Neural progenitor cell (in vitro differentiated cells): ENCODE data around the gene KLHL17. TPM values are rescaled to one million over a fixed set of nuclear protein-coding genes. Genes with fewer than 3 reads are reported as not detected.
A peak's percentile ranks its signal among the peaks of the same experiment; 100 is the strongest.

Experiments
- DNase-seq: peaks from one replicate; pipeline ENCODE4 v3.0.0-alpha.2; 2016; ENCODE audit warnings: low spot score
- H2AFZ ChIP-seq: fragments of 200-600 bp; sonication (generic); replicated peaks from 2 replicates; pipeline ENCODE4 v1.6.1; 2016; ENCODE audit warnings: antibody characterized with exemption
- H3F3A ChIP-seq: fragments of 200-600 bp; sonication (generic); 2 replicates; pipeline ENCODE4 v1.6.1; 2016; ENCODE audit warnings: antibody characterized with exemption, low read depth
- H3K27ac ChIP-seq: fragments of 200-600 bp; sonication (generic); 2 replicates; pipeline ENCODE4 v1.5.1; 2016; ENCODE audit warnings: mild to moderate bottlenecking
- H3K27me3 ChIP-seq: fragments of 200-600 bp; sonication (generic); 2 replicates; pipeline ENCODE4 v1.6.1; 2016; ENCODE audit warnings: mild to moderate bottlenecking, moderate library complexity
- H3K36me3 ChIP-seq: fragments of 200-600 bp; sonication (generic); 2 replicates; pipeline ENCODE4 v1.5.1; 2016
- H3K4me1 ChIP-seq: fragments of 200-600 bp; sonication (generic); 2 replicates; pipeline ENCODE4 v1.6.1; 2016; ENCODE audit warnings: mixed run types
- H3K4me2 ChIP-seq: fragments of 200-600 bp; sonication (generic); 2 replicates; pipeline ENCODE4 v1.6.1; 2016
- H3K4me3 ChIP-seq: fragments of 200-600 bp; sonication (generic); 2 replicates; pipeline ENCODE4 v1.5.1; 2016
- H3K79me2 ChIP-seq: fragments of 200-600 bp; sonication (generic); 2 replicates; pipeline ENCODE4 v1.6.1; 2016; ENCODE audit warnings: low read depth
- H3K9ac ChIP-seq: fragments of 200-600 bp; sonication (generic); 2 replicates; pipeline ENCODE4 v1.6.1; 2016
- H3K9me3 ChIP-seq: fragments of 200-600 bp; sonication (generic); 2 replicates; pipeline ENCODE4 v1.5.1; 2016; ENCODE audit warnings: low read depth
- H4K20me1 ChIP-seq: fragments of 200-600 bp; sonication (generic); 2 replicates; pipeline ENCODE4 v1.6.1; 2016; ENCODE audit warnings: low read depth
- H3K27ac Mint-ChIP-seq: 3 replicates; pipeline ENCODE4 v1.8.0; 2021; ENCODE audit warnings: mixed read lengths
- H3K27me3 Mint-ChIP-seq: 2 replicates; pipeline ENCODE4 v1.8.0; 2022; ENCODE audit warnings: low read depth, mild to moderate bottlenecking, inconsistent platforms, moderate library complexity, mixed read lengths; ENCODE audit not compliant: insufficient read depth
- H3K36me3 Mint-ChIP-seq: 3 replicates; pipeline ENCODE4 v1.8.0; 2021; ENCODE audit warnings: mixed read lengths
- H3K4me1 Mint-ChIP-seq: 3 replicates; pipeline ENCODE4 v1.8.0; 2021; ENCODE audit warnings: mixed read lengths
- H3K4me3 Mint-ChIP-seq: 3 replicates; pipeline ENCODE4 v1.8.0; 2021; ENCODE audit warnings: mild to moderate bottlenecking, moderate library complexity, mixed read lengths
- H3K9me3 Mint-ChIP-seq: 3 replicates; pipeline ENCODE4 v1.8.0; 2020; ENCODE audit warnings: mixed read lengths
- CTCF ChIP-seq: fragments of 200-600 bp; sonication (generic); IDR thresholded peaks from 2 replicates; pipeline ENCODE4 v1.5.1; 2017; ENCODE audit warnings: antibody characterized with exemption, mild to moderate bottlenecking
- EZH2 ChIP-seq: fragments of 200-600 bp; sonication (generic); IDR thresholded peaks from 2 replicates; pipeline ENCODE4 v1.6.1; 2017; ENCODE audit warnings: antibody characterized with exemption, mild to moderate bottlenecking, moderate library complexity
- EZH2phosphoT487 ChIP-seq: fragments of 200-600 bp; sonication (generic); IDR thresholded peaks from 2 replicates; pipeline ENCODE4 v1.6.1; 2017; ENCODE audit warnings: antibody characterized with exemption
- total RNA-seq: library from RNA; depleted of rRNA; stranded (reverse); fragments of >200 nt; gene quantifications from 2 replicates; pipeline ENCODE4 v1.2.3, GENCODE V29; 2015; ENCODE audit warnings: low replicate concordance

KLHL17 gene
- total RNA-seq, 1 donor from 2014 or later, result 10.7 TPM

GRCh38 chr1:978069-978834 lies 17.9 kb downstream of the KLHL17 start:
- Histone ChIP-seq H3K4me1 (no peaks in the 10 kb centered on the region), H3K27me3 (peaks cover 63% of the 10 kb centered on the region), H3F3A (peaks cover 7% of the 10 kb centered on the region), H2AFZ (no peak overlapping the region), H3K4me3 (no peak overlapping the region), H4K20me1 (no peaks in the 10 kb centered on the region), H3K27ac (no peak overlapping the region), H3K9me3 (no peaks in the 10 kb centered on the region), H3K4me2 (no peak overlapping the region), H3K36me3 (no peaks in the 10 kb centered on the region), H3K9ac (no peak overlapping the region), H3K79me2 (no peaks in the 10 kb centered on the region)
- H3K9me3 Mint-ChIP-seq, result peaks cover 4% of the 10 kb centered on the region
- peaks cover 9% of the 10 kb centered on the region for H3K4me1 Mint-ChIP-seq
- peaks cover 3% of the 10 kb centered on the region for H3K36me3 Mint-ChIP-seq
- H3K27me3 Mint-ChIP-seq, result peaks cover 20% of the 10 kb centered on the region
- no peak for DNase-seq
- TF ChIP-seq EZH2 (no peak), EZH2phosphoT487 (no peak), CTCF (no peak)
- peak overlapping the region; percentile 78 for H3K4me3 Mint-ChIP-seq
- peak overlapping the region; percentile 94 for H3K27ac Mint-ChIP-seq

GRCh38 chr1:978835-979743 lies 18.7 kb downstream of the KLHL17 start:
- Mint-ChIP-seq H3K27me3 (peaks cover 22% of the 10 kb centered on the region), H3K4me3 (no peak overlapping the region), H3K4me1 (peaks cover 10% of the 10 kb centered on the region), H3K36me3 (peaks cover 3% of the 10 kb centered on the region), H3K9me3 (peaks cover 4% of the 10 kb centered on the region), H3K27ac (no peak overlapping the region)
- Histone ChIP-seq H4K20me1 (no peaks in the 10 kb centered on the region), H2AFZ (no peak overlapping the region), H3K9ac (no peak overlapping the region), H3K4me2 (no peak overlapping the region), H3K4me1 (no peaks in the 10 kb centered on the region), H3K4me3 (no peak overlapping the region), H3K9me3 (no peaks in the 10 kb centered on the region), H3K27me3 (peaks cover 63% of the 10 kb centered on the region), H3K79me2 (no peaks in the 10 kb centered on the region), H3F3A (peaks cover 7% of the 10 kb centered on the region), H3K27ac (no peak overlapping the region), H3K36me3 (no peaks in the 10 kb centered on the region)
- no peak for DNase-seq
- TF ChIP-seq EZH2 (no peak), CTCF (no peak), EZH2phosphoT487 (no peak)

GRCh38 chr1:979744-980072 lies 19.3 kb downstream of the KLHL17 start:
- H3F3A ChIP-seq, result peaks cover 7% of the 10 kb centered on the region
- Mint-ChIP-seq H3K4me1 (peaks cover 10% of the 10 kb centered on the region), H3K4me3 (no peak overlapping the region), H3K27ac (no peak overlapping the region), H3K27me3 (peaks cover 22% of the 10 kb centered on the region), H3K36me3 (peaks cover 3% of the 10 kb centered on the region), H3K9me3 (peaks cover 4% of the 10 kb centered on the region)
- no peaks in the 10 kb centered on the region for H3K79me2 ChIP-seq
- no peak for DNase-seq
- peaks cover 62% of the 10 kb centered on the region for H3K27me3 ChIP-seq
- no peaks in the 10 kb centered on the region for H3K4me1 ChIP-seq
- no peaks in the 10 kb centered on the region for H3K36me3 ChIP-seq
- H3K9me3 ChIP-seq, result no peaks in the 10 kb centered on the region
- H3K4me2 ChIP-seq, result no peak overlapping the region
- no peak overlapping the region for H3K9ac ChIP-seq
- no peak overlapping the region for H2AFZ ChIP-seq
- H4K20me1 ChIP-seq, result no peaks in the 10 kb centered on the region
- no peak overlapping the region for H3K4me3 ChIP-seq
- TF ChIP-seq EZH2 (no peak), EZH2phosphoT487 (no peak), CTCF (no peak)
- no peak overlapping the region for H3K27ac ChIP-seq
